Lung (tissue), 12 donors: Measurements from ENCODE around the gene UGT2A1. TPM values are rescaled to one million over a fixed set of nuclear protein-coding genes. Genes with fewer than 3 reads are reported as not detected.
"Not testable (repeated sequence)": the region's sequence is repeated elsewhere in the genome, so short reads cannot be mapped to it uniquely, and the experiment has no call there.

Source experiments
- ATAC-seq: fragments of 200-7000 bp; cut with Tn5 transposase; one replicate; pipeline ENCODE4 v1.9.1; 2020; ENCODE audit warnings: moderate number of reproducible peaks; ENCODE audit not compliant: insufficient read depth, low FRiP score
- DNase-seq, 3 donors: peaks; one replicate each; pipeline ENCODE4 v3.0.0-alpha.2; 2013 to 2017
- H3K27ac ChIP-seq, 2 donors: one replicate each; pipeline ENCODE4 v1.5.1; 2013; ENCODE audit warnings: mild to moderate bottlenecking in 2 of 2, moderate library complexity in 2 of 2, control low read depth in 1 of 2, inconsistent platforms in 1 of 2, low read depth in 1 of 2, low read length in 1 of 2
- H3K27me3 ChIP-seq, 3 donors: one replicate each; pipeline ENCODE4 v1.5.1; 2013; ENCODE audit warnings: low read length in 2 of 3; ENCODE audit not compliant: control insufficient read depth in 3 of 3, insufficient read depth in 3 of 3
- H3K36me3 ChIP-seq, 4 donors: one replicate each; pipeline ENCODE4 v1.5.1; 2013; ENCODE audit warnings: low read length in 4 of 4, mild to moderate bottlenecking in 1 of 4, moderate library complexity in 1 of 4; ENCODE audit not compliant: control insufficient read depth in 4 of 4, insufficient read depth in 4 of 4
- H3K4me1 ChIP-seq, 5 donors: one replicate each; pipeline ENCODE4 v1.5.1; 2013; ENCODE audit warnings: low read length in 5 of 5, mild to moderate bottlenecking in 2 of 5, moderate library complexity in 1 of 5; ENCODE audit not compliant: control insufficient read depth in 5 of 5, insufficient read depth in 5 of 5
- H3K4me3 ChIP-seq: one replicate; pipeline ENCODE4 v1.5.1; 2013; ENCODE audit warnings: mild to moderate bottlenecking, control low read depth, moderate library complexity
- H3K9ac ChIP-seq, 2 donors: one replicate each; pipeline ENCODE4 v1.5.1; 2013; ENCODE audit warnings: low read length in 2 of 2, control low read depth in 1 of 2; ENCODE audit not compliant: insufficient read depth in 1 of 2
- H3K9me3 ChIP-seq, 4 donors: one replicate each; pipeline ENCODE4 v1.5.1; 2013; ENCODE audit warnings: low read length in 3 of 4, mild to moderate bottlenecking in 1 of 4, moderate library complexity in 1 of 4; ENCODE audit not compliant: control insufficient read depth in 4 of 4, insufficient read depth in 3 of 4
- CTCF ChIP-seq: IDR thresholded peaks from 2 replicates; pipeline ENCODE4 v1.5.1; 2012; ENCODE audit warnings: mild to moderate bottlenecking; ENCODE audit errors: control extremely low read depth, extremely low read depth
- WGBS, 2 donors: extraction: QIAGEN DNeasy Blood & Tissue Kit; methylation state at CpG; one replicate each; pipeline ENCODE4 v1.1.7; 2013; 5-methylcytosine and 5-hydroxymethylcytosine counted together
- polyA plus RNA-seq, 2 donors: library from polyadenylated mRNA; stranded (reverse); fragments of 200-250 nt; gene quantifications; one replicate each; pipeline ENCODE4 v1.2.1, GENCODE V29; 2013
- total RNA-seq, 2 donors: library from RNA; depleted of rRNA in 1 of 2; stranded (reverse); fragments of >200 nt in 1 of 2; gene quantifications; one replicate each; pipeline ENCODE4 v1.2.1, GENCODE V29; 2014 to 2021
- donor health status: control.
- donor health status: control.
- donor health status: Bipolar disorder and iron deficiency.
- donor health status: healthy.
- donor health status: DM: yes; HTN: yes; CAD: no.

The UGT2A1 gene
- total and polyA plus RNA-seq, 4 donors, result 0.13 TPM; not detected in 3

GRCh38 chr4:69697536-69698242 is 44.6 kb upstream of the UGT2A1 start:
- DNase-seq (no peak), ATAC-seq (no peak)
- Histone ChIP-seq H3K27ac (no peak overlapping the region), H3K9ac (no peak overlapping the region), H3K27me3 (no peaks in the 10 kb centered on the region), H3K4me1 (no peaks in the 10 kb centered on the region), H3K9me3 (peaks cover 0 to 4% (median 2%) of the 10 kb centered on the region in 4 donors), H3K4me3 (no peak overlapping the region), H3K36me3 (no peaks in the 10 kb centered on the region)
- WGBS, 2 donors, result 96 to 100% methylated on average over 1 of the region's 1 CpG
- TF ChIP-seq CTCF, result no peak

GRCh38 chr4:69689599-69689998 is 36.6 kb upstream of the UGT2A1 start:
- H3K4me1 ChIP-seq, result peaks cover 0 to 12% (median 0%) of the 10 kb centered on the region in 5 donors
- H3K4me3 ChIP-seq, result no peak overlapping the region
- 0% methylated on average over 1 of the region's 1 CpG for WGBS, 2 donors
- TF ChIP-seq CTCF, result peak; percentile 39
- no peaks in the 10 kb centered on the region for H3K36me3 ChIP-seq
- ATAC-seq, result no peak
- peak in 2 of 3 donors; percentile 88 to 89 for DNase-seq
- H3K9ac ChIP-seq, result no peak overlapping the region
- no peaks in the 10 kb centered on the region for H3K9me3 ChIP-seq
- no peak overlapping the region for H3K27ac ChIP-seq
- H3K27me3 ChIP-seq, result no peaks in the 10 kb centered on the region

GRCh38 chr4:69684804-69685203 is 31.8 kb upstream of the UGT2A1 start:
- Histone ChIP-seq H3K27ac (no peak overlapping the region), H3K4me1 (peaks cover 0 to 2% (median 0%) of the 10 kb centered on the region in 5 donors), H3K36me3 (no peaks in the 10 kb centered on the region), H3K27me3 (no peaks in the 10 kb centered on the region), H3K9ac (no peak overlapping the region), H3K4me3 (no peak overlapping the region), H3K9me3 (no peaks in the 10 kb centered on the region)
- no peak for TF ChIP-seq CTCF
- 56 to 67% methylated on average over 4 of the region's 4 CpGs for WGBS, 2 donors
- DNase-seq, result no peak
- no peak for ATAC-seq

- no peak overlapping the region for H3K27ac ChIP-seq
- DNase-seq, result no peak
- no peak overlapping the region for H3K4me3 ChIP-seq
- no peaks in the 10 kb centered on the region for H3K4me1 ChIP-seq
- TF ChIP-seq CTCF, result no peak
- ATAC-seq, result no peak
- H3K27me3 ChIP-seq, result no peaks in the 10 kb centered on the region
- peaks cover 0 to 2% (median 0%) of the 10 kb centered on the region in 4 donors for H3K9me3 ChIP-seq
- no peak overlapping the region for H3K9ac ChIP-seq
- no peaks in the 10 kb centered on the region for H3K36me3 ChIP-seq
These were observed 15.6 kb upstream of the UGT2A1 start for GRCh38 chr4:69668680-69669079.

- WGBS, 2 donors, result 83 to 93% methylated on average over 22 of the region's 22 CpGs
- not testable (repeated sequence) for DNase-seq, H3K27me3 ChIP-seq, H3K4me3 ChIP-seq, H3K9me3 ChIP-seq, H3K9ac ChIP-seq, H3K4me1 ChIP-seq, H3K27ac ChIP-seq, ATAC-seq, H3K36me3 ChIP-seq
These were observed 11.0 kb upstream of the UGT2A1 start for GRCh38 chr4:69664009-69664408.
